H1 (cell line): ENCODE measurements around the gene OSBPL6. TPM values are rescaled to one million over a fixed set of nuclear protein-coding genes. Genes with fewer than 3 reads are reported as not detected.

Experiments used
- CTCF ChIA-PET: fragments of 300-600 bp; sonication (Branson Sonifier 250); formaldehyde crosslinking; loops from one replicate; lab custom pipeline; 2021; ENCODE audit not compliant: partially characterized antibody; lab: Charles Lee
- POLR2A ChIA-PET: fragments of 300-600 bp; sonication (Branson Sonifier 250); formaldehyde crosslinking; loops from one replicate; lab custom pipeline; 2021; ENCODE audit warnings: inconsistent platforms; ENCODE audit not compliant: partially characterized antibody; lab: Charles Lee
- DNase-seq, 2 experiments: peaks; one replicate each; pipeline versions ENCODE4 v3.0.0 to v3.0.0-alpha.2; 2010 to 2022; ENCODE audit warnings: low spot score in 2 of 2, low read depth in 1 of 2, mixed read lengths in 1 of 2
- FAIRE-seq: peaks from 2 replicates; lab custom pipeline; 2011; peaks lifted over from hg19 to GRCh38; lab: Jason Lieb, UNC
- H2AFZ ChIP-seq: 2 replicates; pipeline ENCODE4 v1.8.1; 2012; ENCODE audit warnings: low read length, inconsistent platforms
- H2AK5ac ChIP-seq: 2 replicates; pipeline ENCODE4 v1.6.1; 2013; ENCODE audit warnings: low read depth, low read length
- H2BK120ac ChIP-seq: replicated peaks from 2 replicates; pipeline ENCODE3; 2013; ENCODE audit warnings: low read depth, low read length, inconsistent platforms
- H2BK12ac ChIP-seq: 2 replicates; pipeline ENCODE4 v1.6.1; 2013; ENCODE audit warnings: low read depth, low read length
- H2BK15ac ChIP-seq: 2 replicates; pipeline ENCODE4 v1.6.1; 2013; ENCODE audit warnings: low read length
- H2BK20ac ChIP-seq: 2 replicates; pipeline ENCODE4 v1.6.1; 2013; ENCODE audit warnings: low read length
- H2BK5ac ChIP-seq: 2 replicates; pipeline ENCODE4 v1.6.1; 2013; ENCODE audit warnings: low read depth, low read length
- H3K14ac ChIP-seq: 2 replicates; pipeline ENCODE4 v1.6.1; 2013; ENCODE audit warnings: inconsistent platforms; ENCODE audit not compliant: insufficient read length
- H3K18ac ChIP-seq: 2 replicates; pipeline ENCODE4 v1.6.1; 2013; ENCODE audit warnings: low read length; ENCODE audit errors: extremely low read depth
- H3K23ac ChIP-seq: 2 replicates; pipeline ENCODE4 v1.6.1; 2013; ENCODE audit warnings: inconsistent platforms; ENCODE audit not compliant: insufficient read length
- H3K23me2 ChIP-seq: 2 replicates; pipeline ENCODE4 v1.6.1; 2013; ENCODE audit warnings: low read depth, low read length
- H3K27ac ChIP-seq: 2 replicates; pipeline ENCODE4 v1.6.1; 2011; ENCODE audit warnings: low read depth, low read length, inconsistent platforms
- H3K27me3 ChIP-seq, 4 experiments: replicated peaks in 1 of 4; 1 replicate in 1 of 4; 2 replicates in 3 of 4; pipeline versions ENCODE4 v1.6.1 to v1.8.1; 2011 to 2013; ENCODE audit warnings: low read length in 3 of 4, mild to moderate bottlenecking in 3 of 4, inconsistent platforms in 2 of 4, mixed read lengths in 2 of 4, moderate library complexity in 1 of 4; ENCODE audit not compliant: control insufficient read depth in 3 of 4, insufficient read depth in 3 of 4; ENCODE audit errors: extremely low read depth in 1 of 4
- H3K36me3 ChIP-seq, 4 experiments: 2 replicates each; pipeline versions ENCODE4 v1.6.1 to v1.8.1; 2011 to 2013; ENCODE audit warnings: mild to moderate bottlenecking in 4 of 4, low read length in 3 of 4, moderate library complexity in 2 of 4, control low read depth in 1 of 4, inconsistent platforms in 1 of 4; ENCODE audit not compliant: insufficient read depth in 4 of 4, control insufficient read depth in 2 of 4
- H3K4ac ChIP-seq: replicated peaks from 2 replicates; pipeline ENCODE3; 2013; ENCODE audit warnings: low read length, low read depth, mixed read lengths, inconsistent platforms; ENCODE audit not compliant: insufficient read length
- H3K4me1 ChIP-seq, 4 experiments: replicated peaks in 1 of 4; 1 replicate in 1 of 4; 2 replicates in 3 of 4; pipeline versions ENCODE4 v1.6.1 to v1.8.1; 2011 to 2013; ENCODE audit warnings: low read length in 3 of 4, inconsistent platforms in 2 of 4, mixed read lengths in 1 of 4; ENCODE audit not compliant: insufficient read depth in 4 of 4, control insufficient read depth in 3 of 4
- H3K4me2 ChIP-seq, 2 experiments: 2 replicates each; pipeline versions ENCODE4 v1.6.1 to v1.8.1; 2011 to 2013; ENCODE audit warnings: low read depth in 2 of 2, low read length in 2 of 2, control low read depth in 1 of 2, inconsistent platforms in 1 of 2, mild to moderate bottlenecking in 1 of 2; ENCODE audit not compliant: insufficient read depth in 1 of 2
- H3K4me3 ChIP-seq, 4 experiments: fragments of 200-600, 300-600 bp in 1 of 4; sonication (generic), shearing (Covaris generic), sonication (Bioruptor Twin) in 1 of 4; 2 replicates each; pipeline versions ENCODE4 v1.5.1 to v1.8.1; 2011 to 2016; ENCODE audit warnings: low read length in 4 of 4, low read depth in 3 of 4, control low read depth in 2 of 4, inconsistent platforms in 2 of 4, mild to moderate bottlenecking in 2 of 4, mixed read lengths in 1 of 4, moderate library complexity in 1 of 4; ENCODE audit not compliant: insufficient read depth in 2 of 4; ENCODE audit errors: extremely low read depth in 1 of 4
- H3K56ac ChIP-seq: replicated peaks from 2 replicates; pipeline ENCODE3; 2013; ENCODE audit warnings: low read depth, mild to moderate bottlenecking, mixed read lengths, low read length, inconsistent platforms; ENCODE audit not compliant: insufficient read length
- H3K79me1 ChIP-seq: 2 replicates; pipeline ENCODE4 v1.6.1; 2013; ENCODE audit warnings: low read depth, low read length, control low read depth
- H3K79me2 ChIP-seq, 2 experiments: 2 replicates each; pipeline versions ENCODE4 v1.6.1 to v1.8.1; 2012 to 2013; ENCODE audit warnings: low read length in 2 of 2, mild to moderate bottlenecking in 2 of 2, inconsistent platforms in 1 of 2; ENCODE audit not compliant: insufficient read depth in 2 of 2, control insufficient read depth in 1 of 2
- H3K9ac ChIP-seq, 4 experiments: replicated peaks in 1 of 4; 1 replicate in 1 of 4; 2 replicates in 3 of 4; pipeline versions ENCODE4 v1.6.1 to v1.8.1; 2011 to 2013; ENCODE audit warnings: low read depth in 3 of 4, low read length in 3 of 4, control low read depth in 2 of 4, mild to moderate bottlenecking in 2 of 4, moderate library complexity in 2 of 4, inconsistent platforms in 1 of 4; ENCODE audit errors: extremely low read depth in 1 of 4
- H3K9me3 ChIP-seq, 2 experiments: 2 replicates each; pipeline versions ENCODE4 v1.6.1 to v1.8.1; 2012 to 2013; ENCODE audit warnings: mild to moderate bottlenecking in 2 of 2, moderate library complexity in 2 of 2, control low read depth in 1 of 2, inconsistent platforms in 1 of 2, low read depth in 1 of 2, low read length in 1 of 2, mixed read lengths in 1 of 2; ENCODE audit not compliant: insufficient read depth in 2 of 2
- H4K20me1 ChIP-seq, 2 experiments: replicated peaks in 1 of 2; 2 replicates each; pipeline versions ENCODE3 to v1.8.1; 2011 to 2013; ENCODE audit warnings: inconsistent platforms in 2 of 2, low read length in 2 of 2, mild to moderate bottlenecking in 1 of 2; ENCODE audit not compliant: insufficient read depth in 2 of 2, control insufficient read depth in 1 of 2
- H4K5ac ChIP-seq: 2 replicates; pipeline ENCODE4 v1.6.1; 2013; ENCODE audit warnings: low read length, low read depth, mixed read lengths, inconsistent platforms; ENCODE audit not compliant: insufficient read length
- H4K8ac ChIP-seq: 2 replicates; pipeline ENCODE4 v1.8.0; 2013; ENCODE audit warnings: mild to moderate bottlenecking, moderate library complexity, low read length, inconsistent platforms; ENCODE audit not compliant: insufficient read depth; ENCODE audit errors: extremely low read depth
- H4K91ac ChIP-seq: replicated peaks from 2 replicates; pipeline ENCODE3; 2013; ENCODE audit warnings: low read length, mixed read lengths, inconsistent platforms; ENCODE audit not compliant: insufficient read length
- ATF3 ChIP-seq: IDR thresholded peaks from 2 replicates; pipeline ENCODE4 v1.6.1; 2011; ENCODE audit warnings: low read depth, mild to moderate bottlenecking, low read length; ENCODE audit not compliant: insufficient read depth
- BCL11A ChIP-seq, 2 experiments: IDR thresholded peaks; one replicate each; pipeline ENCODE4 v1.6.1; 2011; ENCODE audit warnings: low read depth in 2 of 2, low read length in 2 of 2, mild to moderate bottlenecking in 2 of 2
- CBX8 ChIP-seq: fragments of 300-800, 300-1000 bp; sonication (generic); IDR thresholded peaks from 2 replicates; pipeline ENCODE4 v1.7.1; 2016; ENCODE audit warnings: low read depth, low read length, borderline replicate concordance
- EGR1 ChIP-seq: IDR thresholded peaks from 2 replicates; pipeline ENCODE4 v1.6.1; 2011; ENCODE audit warnings: low read depth, low read length, borderline replicate concordance
- FOSL1 ChIP-seq: IDR thresholded peaks from 2 replicates; pipeline ENCODE4 v1.6.1; 2011; ENCODE audit warnings: mild to moderate bottlenecking, low read depth, low read length, moderate library complexity; ENCODE audit not compliant: insufficient read depth
- POLR2AphosphoS5 ChIP-seq: IDR thresholded peaks from 2 replicates; pipeline ENCODE4 v1.6.1; 2011; ENCODE audit warnings: low read depth, low read length
- RAD21 ChIP-seq, 2 experiments: IDR thresholded peaks in 1 of 2; conservative IDR thresholded peaks in 1 of 2; 2 replicates each; pipeline ENCODE4 v1.6.1; 2011; ENCODE audit warnings: low read depth in 2 of 2, low read length in 2 of 2, improper control_type of control experiment in 1 of 2, inconsistent platforms in 1 of 2, mild to moderate bottlenecking in 1 of 2, moderate library complexity in 1 of 2
- RNF2 ChIP-seq: fragments of 200-900, 300-1000 bp; sonication (generic); IDR thresholded peaks from 2 replicates; pipeline ENCODE4 v1.7.1; 2016; ENCODE audit warnings: borderline replicate concordance, low read depth, mild to moderate bottlenecking, antibody characterized with exemption, low read length; ENCODE audit not compliant: poor library complexity, severe bottlenecking; ENCODE audit errors: missing control alignments
- RXRA ChIP-seq: IDR thresholded peaks from 2 replicates; pipeline ENCODE4 v1.6.1; 2011; ENCODE audit warnings: low read depth, mild to moderate bottlenecking, low read length, moderate library complexity; ENCODE audit not compliant: insufficient read depth
- SRF ChIP-seq: IDR thresholded peaks from 2 replicates; pipeline ENCODE4 v1.6.1; 2011; ENCODE audit warnings: mild to moderate bottlenecking, low read depth, low read length, moderate library complexity
- TEAD4 ChIP-seq: IDR thresholded peaks from 2 replicates; pipeline ENCODE4 v1.6.1; 2012; ENCODE audit warnings: low read depth, low read length, inconsistent platforms, mixed read lengths
- YY1 ChIP-seq: IDR thresholded peaks from 2 replicates; pipeline ENCODE4 v1.6.1; 2011; ENCODE audit warnings: low read depth, mild to moderate bottlenecking, low read length
- ZNF274 ChIP-seq: IDR thresholded peaks from 2 replicates; pipeline ENCODE4 v1.7.0; 2012; ENCODE audit warnings: low read length, borderline replicate concordance; ENCODE audit errors: extremely low read depth
- WGBS, 2 experiments: shearing (Covaris generic) in 1 of 2; methylation state at CpG; one replicate each; pipeline versions ENCODE4 v1.1.6 to v1.1.7; 2013 to 2015; ENCODE audit warnings: low lambda C conversion rate in 2 of 2, mixed read lengths in 2 of 2, inconsistent platforms in 1 of 2, low coverage in 1 of 2, missing lambda C conversion rate in 1 of 2; ENCODE audit not compliant: insufficient replicate concordance in 2 of 2, insufficient coverage in 1 of 2, insufficient read length in 1 of 2; ENCODE audit errors: extremely low coverage in 1 of 2, missing lambda C conversion rate in 1 of 2; 5-methylcytosine and 5-hydroxymethylcytosine counted together
- polyA plus RNA-seq, 7 experiments: library from polyadenylated mRNA; depleted of rRNA in 3 of 7; stranded (reverse) in 5 of 7; unstranded in 2 of 7; fragments of >200 nt in 5 of 7; fragments of 200-250 nt in 2 of 7; gene quantifications; 1 replicate in 5 of 7; 2 replicates in 1 of 7; 4 replicates in 1 of 7; pipeline versions ENCODE4 v1.2.1 to v1.2.3, GENCODE V29; 2011 to 2013; ENCODE audit warnings: missing spikeins in 2 of 7, mixed read lengths in 2 of 7
- total RNA-seq: library from RNA; stranded (reverse); fragmentation: NEBNext Ultra II Directional; extraction: Animal tissue kit (Norgen Biotek cat#: 25700); gene quantifications from 2 replicates; pipeline ENCODE4 v1.2.1, GENCODE V29; 2021

The OSBPL6 gene
- total and polyA plus RNA-seq, 2 of the 8 experiments (the other 6 are each of a cell fraction or from before 2014, with no cell fraction given): 1.7 to 5.6 TPM

- no peak overlapping the region for H2BK15ac ChIP-seq
- no peak overlapping the region for H4K5ac ChIP-seq
- no peak overlapping the region for H4K91ac ChIP-seq
- H4K8ac ChIP-seq: no peak overlapping the region
- ChIA-PET CTCF (interaction anchor here (1.6 to 2.5 kb wide), 3 partner anchors 8 to 13 kb away, joined by 6 to 10 read pairs (median 7); no protein-coding TSS in a partner anchor), POLR2A (no interaction called here)
- no peak overlapping the region for H2BK12ac ChIP-seq
- H3K4me1 ChIP-seq: 0 out of 7 replicates have a peak, but pooled peaks cover 0 to 3% (median 0%) of the 10 kb centered on the region in 4 experiments
- no peak overlapping the region for H2BK120ac ChIP-seq
- no peak overlapping the region for H2AFZ ChIP-seq
- no peak for DNase-seq
- FAIRE-seq: no peak
- no peak overlapping the region for H3K4me3 ChIP-seq
- WGBS, 2 experiments: 96% methylated on average over 5 of the region's 5 CpGs; no CpG with 5 or more reads in 1 of the 2 experiments
- no peak overlapping the region for H3K4ac ChIP-seq
- H3K23ac ChIP-seq: no peak overlapping the region
- H3K27ac ChIP-seq: no peak overlapping the region
- no peak overlapping the region for H3K14ac ChIP-seq
- H2BK20ac ChIP-seq: no peak overlapping the region
- H2BK5ac ChIP-seq: no peak overlapping the region
- H3K36me3 ChIP-seq: no peaks in the 10 kb centered on the region
- no peak overlapping the region for H3K4me2 ChIP-seq
- H3K18ac ChIP-seq: no peak overlapping the region
- H2AK5ac ChIP-seq: no peak overlapping the region
- no peak overlapping the region for H3K56ac ChIP-seq
- no peaks in the 10 kb centered on the region for H3K79me2 ChIP-seq
- H3K9me3 ChIP-seq: no peaks in the 10 kb centered on the region
- H3K23me2 ChIP-seq: no peaks in the 10 kb centered on the region
- no peaks in the 10 kb centered on the region for H3K79me1 ChIP-seq
- no peaks in the 10 kb centered on the region for H4K20me1 ChIP-seq
- no peak overlapping the region; a peak in 1 of 7 replicates for H3K9ac ChIP-seq
- H3K27me3 ChIP-seq: no peaks in the 10 kb centered on the region
- TF ChIP-seq EGR1 (no peak), TEAD4 (no peak), ZNF274 (no peak), POLR2AphosphoS5 (no peak), YY1 (no peak), ATF3 (no peak), SRF (no peak), RXRA (no peak), RAD21 (IDR thresholded peaks at IDR 0.05 in 1 of 2, conservative IDR thresholded peaks at IDR 0.05 in 1 of 2; ENCODE audit: low read depth in 2 of 2, low read length in 2 of 2) (no peak), FOSL1 (no peak), CBX8 (no peak), BCL11A (IDR thresholded peaks at IDR 0.05; ENCODE audit: low read depth in 2 of 2, low read length in 2 of 2) (no peak), RNF2 (no peak)
These were observed 189.4 kb downstream of the OSBPL6 start for GRCh38 chr2:178383718-178384117.
